ENCODE measurements around the gene TRIO. TPM values are rescaled to one million over a fixed set of nuclear protein-coding genes. Genes with fewer than 3 reads are reported as not detected.

TRIO gene
- total and polyA plus RNA-seq, 4 donors, result 22.0 to 374 (median 191) TPM

GRCh38 chr5:14277385-14278320 is 134.5 kb downstream of the TRIO start:
- no peak for DNase-seq
- 91 to 92% methylated on average over 9 of the region's 9 CpGs for WGBS, 2 donors
- peaks cover 0 to 11% of the 10 kb centered on the region in 2 donors for H3K4me1 ChIP-seq (ENCODE audit: control insufficient read depth in 1 of 2, insufficient read depth in 2 of 2, low read length in 2 of 2)
- no peaks in the 10 kb centered on the region for H3K27me3 ChIP-seq (ENCODE audit: control insufficient read depth in 1 of 2, insufficient read depth in 2 of 2, low read length in 1 of 2)
- H3K4me3 ChIP-seq (ENCODE audit: low read length in 2 of 2), result no peak overlapping the region
- ATAC-seq (ENCODE audit: low FRiP score), result no peak
- no peaks in the 10 kb centered on the region for H3K9me3 ChIP-seq (ENCODE audit: control insufficient read depth, low read length)
- H3K36me3 ChIP-seq (ENCODE audit: control insufficient read depth in 1 of 2, insufficient read depth in 2 of 2, low read length in 1 of 2), result peaks cover 0 to 9% of the 10 kb centered on the region in 2 donors
- no peak overlapping the region for H3K27ac ChIP-seq (ENCODE audit: low read depth in 1 of 2, low read length in 2 of 2)
- intact Hi-C loops (cut with DNase I), result no loop called here

- Histone ChIP-seq H3K27ac (ENCODE audit: low read depth in 1 of 2, low read length in 2 of 2) (no peak overlapping the region), H3K4me1 (ENCODE audit: control insufficient read depth in 1 of 2, insufficient read depth in 2 of 2, low read length in 2 of 2) (peaks cover 3 to 15% of the 10 kb centered on the region in 2 donors), H3K36me3 (ENCODE audit: control insufficient read depth in 1 of 2, insufficient read depth in 2 of 2, low read length in 1 of 2) (peaks cover 0 to 9% of the 10 kb centered on the region in 2 donors), H3K9me3 (ENCODE audit: control insufficient read depth, low read length) (no peaks in the 10 kb centered on the region), H3K27me3 (ENCODE audit: control insufficient read depth in 1 of 2, insufficient read depth in 2 of 2, low read length in 1 of 2) (no peaks in the 10 kb centered on the region), H3K4me3 (ENCODE audit: low read length in 2 of 2) (no peak overlapping the region)
- ATAC-seq (ENCODE audit: low FRiP score), result no peak
- no peak for DNase-seq
- intact Hi-C loops (cut with DNase I), result loop anchor here in 1 of 2 donors (5.0 kb wide), 1 partner anchor 283 kb away; no protein-coding TSS in a partner anchor
- 76 to 78% methylated on average over 11 of the region's 11 CpGs for WGBS, 2 donors
These were observed 137.2 kb downstream of the TRIO start for GRCh38 chr5:14280294-14280854.

GRCh38 chr5:14281746-14282181 is 138.6 kb downstream of the TRIO start:
- H3K36me3 ChIP-seq (ENCODE audit: control insufficient read depth in 1 of 2, insufficient read depth in 2 of 2, low read length in 1 of 2), result peaks cover 0 to 9% of the 10 kb centered on the region in 2 donors
- H3K9me3 ChIP-seq (ENCODE audit: control insufficient read depth, low read length), result no peaks in the 10 kb centered on the region
- peaks cover 3 to 15% of the 10 kb centered on the region in 2 donors for H3K4me1 ChIP-seq (ENCODE audit: control insufficient read depth in 1 of 2, insufficient read depth in 2 of 2, low read length in 2 of 2)
- DNase-seq (no peak), ATAC-seq (ENCODE audit: low FRiP score) (no peak)
- intact Hi-C loops (cut with DNase I), result loop anchor here in 1 of 2 donors (5.0 kb wide), 1 partner anchor 284 kb away; no protein-coding TSS in a partner anchor
- 88 to 91% methylated on average over 3 of the region's 3 CpGs for WGBS, 2 donors
- H3K27me3 ChIP-seq (ENCODE audit: control insufficient read depth in 1 of 2, insufficient read depth in 2 of 2, low read length in 1 of 2), result no peaks in the 10 kb centered on the region
- H3K27ac ChIP-seq (ENCODE audit: low read depth in 1 of 2, low read length in 2 of 2), result no peak overlapping the region
- no peak overlapping the region for H3K4me3 ChIP-seq (ENCODE audit: low read length in 2 of 2)

- DNase-seq (no peak), ATAC-seq (ENCODE audit: low FRiP score) (no peak)
- peaks cover 0 to 9% of the 10 kb centered on the region in 2 donors for H3K36me3 ChIP-seq (ENCODE audit: control insufficient read depth in 1 of 2, insufficient read depth in 2 of 2, low read length in 1 of 2)
- intact Hi-C loops (cut with DNase I), result loop anchor here in 1 of 2 donors (5.0 kb wide), 1 partner anchor 286 kb away; no protein-coding TSS in a partner anchor
- H3K27me3 ChIP-seq (ENCODE audit: control insufficient read depth in 1 of 2, insufficient read depth in 2 of 2, low read length in 1 of 2), result no peaks in the 10 kb centered on the region
- 87 to 89% methylated on average over 4 of the region's 4 CpGs for WGBS, 2 donors
- no peaks in the 10 kb centered on the region for H3K9me3 ChIP-seq (ENCODE audit: control insufficient read depth, low read length)
- H3K27ac ChIP-seq (ENCODE audit: low read depth in 1 of 2, low read length in 2 of 2), result no peak overlapping the region
- peaks cover 3 to 9% of the 10 kb centered on the region in 2 donors for H3K4me1 ChIP-seq (ENCODE audit: control insufficient read depth in 1 of 2, insufficient read depth in 2 of 2, low read length in 2 of 2)
- no peak overlapping the region for H3K4me3 ChIP-seq (ENCODE audit: low read length in 2 of 2)
These were observed 140.0 kb downstream of the TRIO start for GRCh38 chr5:14283139-14283538.

GRCh38 chr5:14284392-14285148 is 141.4 kb downstream of the TRIO start:
- intact Hi-C loops (cut with DNase I), result loop anchor here in 1 of 2 donors (5.0 kb wide), 1 partner anchor 287 kb away; no protein-coding TSS in a partner anchor
- ATAC-seq (ENCODE audit: low FRiP score) (no peak), DNase-seq (no peak)
- Histone ChIP-seq H3K4me1 (ENCODE audit: control insufficient read depth in 1 of 2, insufficient read depth in 2 of 2, low read length in 2 of 2) (peaks cover 3 to 8% of the 10 kb centered on the region in 2 donors), H3K36me3 (ENCODE audit: control insufficient read depth in 1 of 2, insufficient read depth in 2 of 2, low read length in 1 of 2) (peaks cover 2 to 9% of the 10 kb centered on the region in 2 donors), H3K27ac (ENCODE audit: low read depth in 1 of 2, low read length in 2 of 2) (no peak overlapping the region), H3K4me3 (ENCODE audit: low read length in 2 of 2) (no peak overlapping the region), H3K27me3 (ENCODE audit: control insufficient read depth in 1 of 2, insufficient read depth in 2 of 2, low read length in 1 of 2) (no peaks in the 10 kb centered on the region), H3K9me3 (ENCODE audit: control insufficient read depth, low read length) (no peaks in the 10 kb centered on the region)
- 80 to 81% methylated on average over 12 of the region's 12 CpGs for WGBS, 2 donors

- Histone ChIP-seq H3K27ac (ENCODE audit: low read depth in 1 of 2, low read length in 2 of 2) (no peak overlapping the region), H3K36me3 (ENCODE audit: control insufficient read depth in 1 of 2, insufficient read depth in 2 of 2, low read length in 1 of 2) (peaks cover 3 to 7% of the 10 kb centered on the region in 2 donors), H3K4me1 (ENCODE audit: control insufficient read depth in 1 of 2, insufficient read depth in 2 of 2, low read length in 2 of 2) (peaks cover 3 to 4% of the 10 kb centered on the region in 2 donors), H3K9me3 (ENCODE audit: control insufficient read depth, low read length) (no peaks in the 10 kb centered on the region), H3K27me3 (ENCODE audit: control insufficient read depth in 1 of 2, insufficient read depth in 2 of 2, low read length in 1 of 2) (no peaks in the 10 kb centered on the region), H3K4me3 (ENCODE audit: low read length in 2 of 2) (no peak overlapping the region)
- DNase-seq (no peak), ATAC-seq (ENCODE audit: low FRiP score) (no peak)
- intact Hi-C loops (cut with DNase I), result no loop called here
- 24 to 35% methylated on average over 3 of the region's 3 CpGs for WGBS, 2 donors
These were observed 142.9 kb downstream of the TRIO start for GRCh38 chr5:14286007-14286406.

- H3K27me3 ChIP-seq (ENCODE audit: control insufficient read depth in 1 of 2, insufficient read depth in 2 of 2, low read length in 1 of 2), result no peaks in the 10 kb centered on the region
- DNase-seq (no peak), ATAC-seq (ENCODE audit: low FRiP score) (no peak)
- intact Hi-C loops (cut with DNase I), result no loop called here
- H3K27ac ChIP-seq (ENCODE audit: low read depth in 1 of 2, low read length in 2 of 2), result no peak overlapping the region
- H3K4me1 ChIP-seq (ENCODE audit: control insufficient read depth in 1 of 2, insufficient read depth in 2 of 2, low read length in 2 of 2), result peaks cover 3 to 4% of the 10 kb centered on the region in 2 donors
- no peaks in the 10 kb centered on the region for H3K9me3 ChIP-seq (ENCODE audit: control insufficient read depth, low read length)
- H3K36me3 ChIP-seq (ENCODE audit: control insufficient read depth in 1 of 2, insufficient read depth in 2 of 2, low read length in 1 of 2), result peaks cover 0 to 7% of the 10 kb centered on the region in 2 donors
- no peak overlapping the region for H3K4me3 ChIP-seq (ENCODE audit: low read length in 2 of 2)
- 78 to 79% methylated on average over 17 of the region's 17 CpGs for WGBS, 2 donors
These were observed 143.7 kb downstream of the TRIO start for GRCh38 chr5:14286574-14287421.

Measured in aorta (tissue), 5 donors.